GM12874 (cell line): Measurements from ENCODE around the gene S100A16.

Experiments used
- TF ChIP-seq, protein P1 (sequence below): IDR thresholded peaks from 2 replicates; pipeline ENCODE4 v1.5.1; 2011; ENCODE audit warnings: low read depth, mild to moderate bottlenecking, control low read depth, low read length, moderate library complexity; ENCODE audit not compliant: insufficient read depth

Gene S100A16

DNA sequence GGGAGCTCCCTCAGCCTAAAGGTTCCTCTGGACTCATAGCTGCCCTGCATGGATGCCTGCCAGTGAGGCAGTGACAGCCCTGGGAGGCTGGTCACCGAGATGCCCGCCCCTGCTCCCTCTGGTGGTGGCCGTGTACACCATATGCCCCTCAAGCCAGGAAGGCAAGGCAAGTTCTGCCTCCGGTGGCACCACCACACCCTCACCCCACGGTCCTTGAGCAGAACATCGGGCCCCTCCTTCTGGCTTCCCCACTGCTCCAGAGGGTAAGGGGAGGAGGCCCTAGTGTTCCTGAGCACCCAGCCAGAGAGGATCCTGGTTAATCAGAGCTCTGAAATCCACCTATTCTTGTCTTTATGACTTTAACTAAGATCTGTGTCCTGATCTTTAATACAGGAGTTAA is 4.7 kb upstream of the S100A16 start:
- TF ChIP-seq, protein P1, sequence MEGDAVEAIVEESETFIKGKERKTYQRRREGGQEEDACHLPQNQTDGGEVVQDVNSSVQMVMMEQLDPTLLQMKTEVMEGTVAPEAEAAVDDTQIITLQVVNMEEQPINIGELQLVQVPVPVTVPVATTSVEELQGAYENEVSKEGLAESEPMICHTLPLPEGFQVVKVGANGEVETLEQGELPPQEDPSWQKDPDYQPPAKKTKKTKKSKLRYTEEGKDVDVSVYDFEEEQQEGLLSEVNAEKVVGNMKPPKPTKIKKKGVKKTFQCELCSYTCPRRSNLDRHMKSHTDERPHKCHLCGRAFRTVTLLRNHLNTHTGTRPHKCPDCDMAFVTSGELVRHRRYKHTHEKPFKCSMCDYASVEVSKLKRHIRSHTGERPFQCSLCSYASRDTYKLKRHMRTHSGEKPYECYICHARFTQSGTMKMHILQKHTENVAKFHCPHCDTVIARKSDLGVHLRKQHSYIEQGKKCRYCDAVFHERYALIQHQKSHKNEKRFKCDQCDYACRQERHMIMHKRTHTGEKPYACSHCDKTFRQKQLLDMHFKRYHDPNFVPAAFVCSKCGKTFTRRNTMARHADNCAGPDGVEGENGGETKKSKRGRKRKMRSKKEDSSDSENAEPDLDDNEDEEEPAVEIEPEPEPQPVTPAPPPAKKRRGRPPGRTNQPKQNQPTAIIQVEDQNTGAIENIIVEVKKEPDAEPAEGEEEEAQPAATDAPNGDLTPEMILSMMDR = no peak

DNA sequence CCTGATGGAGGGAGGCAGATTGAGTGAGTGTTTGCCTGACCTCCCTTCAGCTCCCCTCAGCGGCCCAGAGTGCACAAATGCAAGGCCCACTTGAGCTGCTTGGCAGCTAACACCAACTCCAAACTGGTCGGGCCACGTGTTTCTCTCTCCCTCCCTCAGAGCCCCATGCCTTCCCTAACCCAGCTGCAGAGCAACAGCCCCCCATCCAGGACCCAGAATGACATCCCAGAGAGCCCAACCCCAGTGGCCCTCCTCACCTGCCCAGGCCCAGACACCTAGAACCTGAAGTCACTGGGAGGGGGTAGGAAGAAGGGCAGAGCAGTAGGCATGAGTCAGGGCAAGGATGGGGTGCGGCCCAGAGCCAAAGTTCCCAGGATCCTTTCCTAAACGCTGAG is 4.0 kb upstream of the S100A16 start:
- TF ChIP-seq, protein P1 = no peak

DNA sequence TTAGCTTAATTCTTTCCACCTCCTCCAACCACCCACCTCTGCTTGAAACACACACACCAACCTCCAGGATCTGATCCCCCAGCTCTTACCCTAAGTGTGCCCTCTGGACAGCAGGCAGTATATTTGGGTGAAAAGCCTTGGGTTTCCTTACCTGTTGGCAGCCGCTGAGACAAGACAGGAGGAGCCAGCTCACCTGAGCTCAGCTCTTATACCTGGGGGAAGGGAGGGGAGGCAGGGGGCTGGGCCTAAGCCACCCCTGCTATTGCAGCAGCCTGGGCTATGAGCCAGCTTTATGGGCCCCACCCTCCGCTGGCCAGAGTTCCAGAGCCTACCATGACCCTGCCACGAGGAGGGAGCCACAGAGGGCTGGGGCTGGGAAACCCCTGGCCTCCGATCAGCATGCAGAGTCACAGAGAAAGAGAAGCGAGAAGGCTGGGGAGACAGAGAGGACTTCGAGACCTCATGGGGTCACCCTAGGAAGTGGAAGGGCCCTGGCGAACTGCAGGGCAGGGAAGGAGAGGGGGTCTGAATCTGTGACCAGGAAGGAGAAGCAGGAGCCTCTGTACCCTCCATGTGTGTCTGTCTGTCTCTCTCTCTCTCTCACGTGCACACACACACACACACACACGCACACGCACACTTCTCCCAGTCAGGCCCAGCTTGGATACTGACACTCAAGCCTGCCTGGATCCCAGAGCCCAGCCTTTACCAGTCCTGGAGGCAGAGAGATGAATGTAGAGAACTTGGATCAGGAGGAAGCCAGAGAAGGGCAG is 3.4 kb upstream of the S100A16 start, which contains the start of gene S100A14:
TSS of gene S100A14 (minus strand) at position 182 of the 773 bp plus-strand sequence. CDS start 467 bp downstream, outside the sequence.
- TF ChIP-seq, protein P1 = no peak

DNA sequence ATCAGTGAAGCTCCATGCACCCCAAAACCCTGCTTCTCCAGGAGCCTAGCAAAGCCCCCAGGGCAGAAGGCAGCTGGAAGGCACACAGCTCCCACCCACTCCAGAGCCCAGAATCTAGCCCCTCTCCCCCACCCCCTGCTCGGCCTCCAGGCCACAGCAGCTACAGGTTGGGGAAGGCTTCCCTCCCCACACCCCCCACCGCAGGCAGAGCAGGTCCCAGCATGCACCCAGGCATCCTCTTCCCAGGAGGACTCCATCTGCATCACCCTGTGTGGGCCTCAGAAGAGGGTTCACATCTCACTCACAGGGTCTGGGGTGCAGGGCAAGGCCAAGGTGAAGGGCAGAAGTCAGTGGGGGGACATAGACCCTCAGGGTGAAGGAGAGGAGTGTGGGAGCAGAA is 2.5 kb upstream of the S100A16 start:
- TF ChIP-seq, protein P1 = no peak

DNA sequence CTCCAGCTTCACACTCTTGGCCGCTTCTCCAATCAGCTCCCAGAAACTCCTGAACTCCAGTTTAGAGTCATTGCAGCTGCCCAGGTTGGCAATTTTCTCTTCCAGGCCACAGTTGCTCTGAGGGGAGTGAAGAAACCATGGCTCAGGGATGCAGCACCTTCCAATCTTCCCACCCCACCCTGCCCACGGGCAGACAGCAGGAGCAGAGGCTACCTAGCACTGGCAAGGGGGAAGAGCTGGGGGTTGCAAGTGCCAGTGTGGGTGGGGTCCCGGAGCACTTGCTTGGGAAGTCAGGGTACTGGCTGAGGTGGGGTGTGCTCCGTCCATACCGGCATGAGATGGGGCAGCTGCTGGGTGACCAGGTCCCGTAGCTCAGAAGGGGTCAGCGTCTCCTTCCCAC is 2.0 kb upstream of the S100A16 start:
- TF ChIP-seq, protein P1 = no peak

DNA sequence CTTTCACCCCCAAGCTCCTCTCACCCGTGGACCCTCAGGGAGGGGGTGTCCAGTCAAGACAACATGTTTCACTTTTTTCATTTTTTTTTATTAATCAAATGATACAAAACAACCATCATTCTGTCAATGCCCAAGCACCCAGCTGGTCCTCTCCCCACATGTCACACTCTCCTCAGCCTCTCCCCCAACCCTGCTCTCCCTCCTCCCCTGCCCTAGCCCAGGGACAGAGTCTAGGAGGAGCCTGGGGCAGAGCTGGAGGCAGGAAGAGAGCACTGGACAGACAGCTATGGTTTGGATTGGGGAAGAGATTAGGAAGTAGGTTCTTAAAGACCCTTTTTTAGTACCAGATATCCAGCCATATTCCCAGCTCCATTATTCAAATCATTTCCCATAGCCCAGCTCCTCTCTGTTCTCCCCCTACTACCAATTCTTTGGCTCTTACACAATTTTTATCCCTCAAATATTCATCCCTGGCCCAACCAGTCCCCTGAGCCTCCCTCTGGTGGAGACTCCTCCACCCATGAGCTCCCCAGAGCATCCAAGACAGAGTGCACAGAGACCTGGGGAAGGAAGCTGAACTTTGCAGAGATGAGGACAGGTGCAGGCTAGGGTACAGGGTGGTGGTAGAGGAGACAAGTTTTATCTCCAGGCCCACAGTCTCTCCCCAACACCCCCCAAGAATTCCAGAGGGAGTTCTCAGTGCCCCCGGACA is 1.4 kb upstream of the S100A16 start:
- TF ChIP-seq, protein P1 = no peak

DNA sequence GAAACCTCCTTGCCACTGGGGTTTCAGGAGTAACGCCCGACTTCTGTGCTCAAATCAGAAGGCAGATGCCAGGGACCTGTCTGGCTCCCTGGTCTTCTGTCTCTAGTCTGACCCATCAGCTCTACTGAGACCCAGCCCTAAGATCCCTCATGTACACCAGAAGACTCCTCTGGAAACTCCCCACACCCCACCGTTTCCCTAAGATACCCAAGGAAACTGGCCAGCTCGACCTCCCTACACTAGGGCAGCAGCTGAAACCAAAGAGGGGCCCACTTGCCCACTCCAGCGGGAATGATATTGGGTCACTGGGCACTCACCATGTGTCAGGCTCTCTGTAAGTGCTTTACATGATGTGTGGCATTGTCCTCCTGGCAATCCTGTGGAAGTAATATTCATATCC is 469 bp upstream of the S100A16 start:
- TF ChIP-seq, protein P1 = no peak
